NCI-H526 treated with DMSO at 0.1 percent for 48 hours (cell line): ENCODE data around the gene KCNG1.

ENCODE experiments used
- DNase-seq: peaks from one replicate; lab custom pipeline; 2025; lab: John Stamatoyannopoulos, UW

Gene KCNG1

GRCh38 chr20:51034988-51035656 is 12.2 kb upstream of the KCNG1 start:
- DNase-seq, result no peak

- no peak for DNase-seq
Measured at GRCh38 chr20:51034476-51034875, 11.6 kb upstream of the KCNG1 start.

GRCh38 chr20:51029963-51030920 is 7.3 kb upstream of the KCNG1 start:
- no peak for DNase-seq

- DNase-seq, result no peak
Measured at GRCh38 chr20:51029556-51029955, 6.6 kb upstream of the KCNG1 start.

- no peak for DNase-seq
Measured at GRCh38 chr20:51028616-51029212, 5.8 kb upstream of the KCNG1 start.

GRCh38 chr20:51027035-51027795 is 4.3 kb upstream of the KCNG1 start:
- DNase-seq, result no peak

GRCh38 chr20:51026269-51026668 is 3.4 kb upstream of the KCNG1 start:
- no peak for DNase-seq

- DNase-seq, result no peak
Measured at GRCh38 chr20:51024761-51025160, 1.9 kb upstream of the KCNG1 start.

GRCh38 chr20:51023617-51024155 is 779 bp upstream of the KCNG1 start:
- no peak for DNase-seq

- DNase-seq, result no peak
Measured at GRCh38 chr20:51022227-51022802, 592 bp downstream of the KCNG1 start.

GRCh38 chr20:51021067-51022025 is 1.6 kb downstream of the KCNG1 start:
- DNase-seq, result no peak

GRCh38 chr20:51020657-51021056 is 2.2 kb downstream of the KCNG1 start:
- no peak for DNase-seq

GRCh38 chr20:51019656-51020592 is 3.0 kb downstream of the KCNG1 start:
- no peak for DNase-seq

GRCh38 chr20:51017251-51017650 is 5.7 kb downstream of the KCNG1 start:
- no peak for DNase-seq

- DNase-seq, result no peak
Measured at GRCh38 chr20:51016521-51016920, 6.4 kb downstream of the KCNG1 start.

- peak; percentile 23 for DNase-seq
Measured at GRCh38 chr20:51014797-51015722, 7.8 kb downstream of the KCNG1 start.

- no peak for DNase-seq
Measured at GRCh38 chr20:51013577-51014330, 9.2 kb downstream of the KCNG1 start.
